Left ventricle myocardium inferior (tissue), 1 donor: ENCODE data around the gene LYPD3. TPM values are rescaled to one million over a fixed set of nuclear protein-coding genes. Genes with fewer than 3 reads are reported as not detected.
"Not testable (repeated sequence)": the region's sequence is repeated elsewhere in the genome, so short reads cannot be mapped to it uniquely, and the experiment has no call there.

ENCODE experiments used
- DNase-seq: peaks from one replicate; pipeline ENCODE4 v3.0.0-alpha.2; 2020
- H3K27ac ChIP-seq: fragments of 200-600 bp; replicated peaks from 2 replicates; pipeline ENCODE4 v1.8.0; 2021
- H3K27me3 ChIP-seq: fragments of 200-600 bp; 2 replicates; pipeline ENCODE4 v1.8.0; 2021; ENCODE audit warnings: low read depth
- H3K36me3 ChIP-seq: fragments of 200-600 bp; 2 replicates; pipeline ENCODE4 v1.8.0; 2021
- H3K4me1 ChIP-seq: fragments of 200-600 bp; 2 replicates; pipeline ENCODE4 v1.8.0; 2021
- H3K4me3 ChIP-seq: fragments of 200-600 bp; 2 replicates; pipeline ENCODE4 v1.8.0; 2021; ENCODE audit warnings: mild to moderate bottlenecking, moderate library complexity
- H3K9me3 ChIP-seq: fragments of 200-600 bp; replicated peaks from 2 replicates; pipeline ENCODE4 v1.8.0; 2021
- intact Hi-C: fragments of 100-400 bp; cut with micrococcal nuclease; formaldehyde crosslinking; loops from one replicate; pipeline ENCODE4 v1.11.0; 2022
- long read RNA-seq: library from polyadenylated mRNA; unstranded; transcript quantifications from one replicate; pipeline ENCODE4 v2.0.0, GENCODE V29; 2021
- total RNA-seq: library from RNA; stranded (reverse); fragmentation: NEBNext Ultra II Directional; extraction: Animal tissue kit (Norgen Biotek cat#: 25700); gene quantifications from one replicate; pipeline ENCODE4 v1.2.1, GENCODE V29; 2021
- TF ChIP-seq, protein P1 (sequence below): fragments of 200-600 bp; IDR thresholded peaks from 2 replicates; pipeline ENCODE4 v1.8.0; 2021; ENCODE audit warnings: antibody characterized with exemption, mild to moderate bottlenecking, borderline replicate concordance
- donor health status: DM: no; HTN: yes; CAD: no; lungs with severe emphysema.

The LYPD3 gene
- total RNA-seq: 0.38 TPM
- long read RNA-seq: 0 reads

DNA sequence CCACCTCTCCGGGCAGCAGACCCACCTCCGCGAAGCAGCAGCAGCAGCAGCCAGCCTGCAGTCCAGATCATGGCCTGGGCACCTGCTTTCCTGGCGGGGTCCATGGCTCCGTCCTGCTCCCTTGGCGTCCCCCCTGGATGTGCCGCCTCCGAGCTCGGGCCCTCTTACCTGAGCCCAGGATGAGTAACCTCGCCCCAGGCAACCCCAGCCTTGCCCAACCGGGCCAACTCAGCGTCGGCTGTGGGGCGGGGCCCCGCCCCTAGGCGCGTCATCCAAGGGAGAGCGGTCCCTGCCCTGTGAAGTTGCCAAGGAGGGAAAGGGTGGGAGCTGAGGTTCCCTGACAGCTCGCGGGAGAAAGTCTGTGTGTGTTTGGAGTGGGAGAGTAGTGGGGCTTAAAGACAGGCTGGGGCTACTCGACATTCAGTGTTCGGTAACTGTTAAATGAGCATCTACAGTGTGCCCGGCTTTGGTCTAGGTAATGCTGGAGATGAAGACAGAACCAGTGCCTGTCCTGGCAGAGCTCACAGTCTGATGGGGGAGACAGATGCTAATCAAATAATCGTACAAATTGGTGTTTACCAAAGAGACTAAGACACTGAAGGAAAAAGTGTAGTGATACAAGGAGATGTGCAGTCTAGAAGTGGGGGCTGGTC lies at the start of gene LYPD3:
LYPD3 (minus strand) TSS at position 141 of the 653 bp plus-strand sequence; CDS start at position 104, 37 bp downstream.
- TF ChIP-seq, protein P1, sequence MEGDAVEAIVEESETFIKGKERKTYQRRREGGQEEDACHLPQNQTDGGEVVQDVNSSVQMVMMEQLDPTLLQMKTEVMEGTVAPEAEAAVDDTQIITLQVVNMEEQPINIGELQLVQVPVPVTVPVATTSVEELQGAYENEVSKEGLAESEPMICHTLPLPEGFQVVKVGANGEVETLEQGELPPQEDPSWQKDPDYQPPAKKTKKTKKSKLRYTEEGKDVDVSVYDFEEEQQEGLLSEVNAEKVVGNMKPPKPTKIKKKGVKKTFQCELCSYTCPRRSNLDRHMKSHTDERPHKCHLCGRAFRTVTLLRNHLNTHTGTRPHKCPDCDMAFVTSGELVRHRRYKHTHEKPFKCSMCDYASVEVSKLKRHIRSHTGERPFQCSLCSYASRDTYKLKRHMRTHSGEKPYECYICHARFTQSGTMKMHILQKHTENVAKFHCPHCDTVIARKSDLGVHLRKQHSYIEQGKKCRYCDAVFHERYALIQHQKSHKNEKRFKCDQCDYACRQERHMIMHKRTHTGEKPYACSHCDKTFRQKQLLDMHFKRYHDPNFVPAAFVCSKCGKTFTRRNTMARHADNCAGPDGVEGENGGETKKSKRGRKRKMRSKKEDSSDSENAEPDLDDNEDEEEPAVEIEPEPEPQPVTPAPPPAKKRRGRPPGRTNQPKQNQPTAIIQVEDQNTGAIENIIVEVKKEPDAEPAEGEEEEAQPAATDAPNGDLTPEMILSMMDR: no peak
- DNase-seq: no peak
- peak within 1 kb of the TSS; percentile 72 for H3K4me3 ChIP-seq
- peaks cover 16% of the 10 kb centered on the region for H3K27me3 ChIP-seq
- H3K36me3 ChIP-seq: no peaks in the 10 kb centered on the region
- intact Hi-C loops: no loop called here
- H3K27ac ChIP-seq: peak within 1 kb of the TSS; percentile 84
- H3K9me3 ChIP-seq: no peaks in the 10 kb centered on the region
- peaks cover 22% of the 10 kb centered on the region for H3K4me1 ChIP-seq

GRCh38 chr19:43512399-43512798 lies 47.0 kb upstream of the LYPD3 start:
- peaks cover 32% of the 10 kb centered on the region for H3K36me3 ChIP-seq
- intact Hi-C loops, H3K27ac ChIP-seq: not testable (repeated sequence)

GRCh38 chr19:43511324-43511723 lies 45.9 kb upstream of the LYPD3 start:
- H3K4me3 ChIP-seq: no peak overlapping the region
- intact Hi-C loops: no loop called here
- no peaks in the 10 kb centered on the region for H3K27me3 ChIP-seq
- H3K4me1 ChIP-seq: no peaks in the 10 kb centered on the region
- H3K9me3 ChIP-seq: no peaks in the 10 kb centered on the region
- no peak overlapping the region for H3K27ac ChIP-seq
- H3K36me3 ChIP-seq: peaks cover 32% of the 10 kb centered on the region
- no peak for DNase-seq
- TF ChIP-seq, protein P1: no peak

More at GRCh38 chr19:43512399-43512798, 47.0 kb upstream of the LYPD3 start:
- H3K27me3 ChIP-seq, H3K4me3 ChIP-seq, H3K9me3 ChIP-seq, H3K4me1 ChIP-seq, DNase-seq: not testable (repeated sequence)

DNA sequence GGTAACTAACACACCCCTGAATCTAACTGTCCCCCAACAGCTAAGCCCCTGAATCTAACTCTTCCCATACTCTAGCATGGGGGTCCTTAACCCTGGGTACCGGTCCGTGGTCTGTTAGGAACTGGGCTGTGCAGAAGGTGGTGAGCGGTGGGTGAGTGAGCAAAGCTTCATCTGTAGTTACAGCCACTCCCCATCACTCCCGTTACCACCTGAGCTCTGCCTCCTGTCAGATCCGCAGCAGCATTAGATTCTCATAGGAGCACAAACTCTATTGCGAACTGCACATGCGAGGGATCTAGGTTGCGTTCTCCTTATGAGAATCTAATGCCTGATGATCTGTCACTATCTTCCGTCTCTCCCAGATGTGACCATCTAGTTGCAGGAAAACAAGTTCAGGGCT lies 45.3 kb upstream of the LYPD3 start:
- intact Hi-C loops: no loop called here
- H3K36me3 ChIP-seq: peaks cover 32% of the 10 kb centered on the region

DNA sequence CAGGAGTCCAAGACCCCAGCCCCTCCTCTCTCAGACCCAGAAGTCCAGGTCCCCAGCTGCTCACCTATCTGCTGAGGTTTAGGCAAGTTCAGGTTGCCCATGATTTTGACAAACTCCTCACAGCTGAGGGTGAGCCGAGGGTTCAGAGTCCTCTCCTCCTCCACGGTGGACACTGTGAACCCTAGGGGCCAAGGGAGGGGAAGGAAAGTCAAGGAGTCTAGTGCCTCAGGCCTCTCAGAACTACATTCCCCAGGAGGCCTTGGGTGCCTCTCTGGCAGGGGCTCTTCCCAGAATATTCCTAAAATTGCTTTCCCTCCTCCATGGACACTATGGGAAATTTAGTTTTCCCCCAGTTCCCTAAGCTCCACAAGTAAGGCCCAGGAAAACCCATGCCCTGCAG lies 42.5 kb upstream of the LYPD3 start:
- no peak for DNase-seq
- H3K27ac ChIP-seq: no peak overlapping the region
- peaks cover 32% of the 10 kb centered on the region for H3K36me3 ChIP-seq
- TF ChIP-seq, protein P1: no peak
- H3K4me3 ChIP-seq: no peak overlapping the region
- no peaks in the 10 kb centered on the region for H3K27me3 ChIP-seq
- no peaks in the 10 kb centered on the region for H3K9me3 ChIP-seq
- peaks cover 17% of the 10 kb centered on the region for H3K4me1 ChIP-seq
- intact Hi-C loops: no loop called here

More for the DNA sequence above, 45.3 kb upstream of the LYPD3 start:
- Histone ChIP-seq H3K4me1 (no peaks in the 10 kb centered on the region), H3K9me3 (no peaks in the 10 kb centered on the region), H3K4me3 (no peak overlapping the region), H3K27me3 (no peaks in the 10 kb centered on the region), H3K27ac (no peak overlapping the region)
- DNase-seq: no peak
- TF ChIP-seq, protein P1: no peak

DNA sequence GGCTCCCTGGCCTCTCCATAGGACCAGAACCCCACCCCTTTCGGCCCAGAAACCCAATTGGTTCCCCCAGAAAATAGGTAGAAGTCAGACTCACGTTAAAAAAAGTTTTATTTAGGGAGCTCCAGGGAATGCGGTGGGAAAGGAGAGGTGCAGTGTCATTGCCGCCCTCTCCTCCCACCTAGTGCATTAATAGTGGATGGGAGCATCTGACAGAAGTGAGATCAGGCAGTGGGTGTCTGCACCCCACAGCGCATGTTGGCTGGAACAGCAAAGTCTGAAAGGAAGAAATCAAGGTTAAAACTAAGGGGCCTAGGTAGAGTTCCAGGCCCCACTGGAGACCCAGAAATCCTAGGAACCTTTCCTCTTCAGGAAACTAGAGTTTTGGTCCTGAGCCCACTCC lies 41.2 kb upstream of the LYPD3 start:
- TF ChIP-seq, protein P1: no peak
- H3K27ac ChIP-seq: no peak overlapping the region
- H3K27me3 ChIP-seq: no peaks in the 10 kb centered on the region
- peaks cover 20% of the 10 kb centered on the region for H3K4me1 ChIP-seq
- H3K36me3 ChIP-seq: peaks cover 32% of the 10 kb centered on the region
- no peak overlapping the region for H3K4me3 ChIP-seq
- no peaks in the 10 kb centered on the region for H3K9me3 ChIP-seq
- intact Hi-C loops: no loop called here
- DNase-seq: no peak
